Stimulated activated naive CD8-positive, alpha-beta T cell treated with anti-CD3 and anti-CD28 coated beads, Interleukin-15, Interleukin-2, amounts not matched to agents 100 ng/mL and 50 ng/mL, for 24 hours (primary cell): ENCODE data around the gene CANT1.

Experiments used
- H3K27ac Mint-ChIP-seq: one replicate; pipeline ENCODE4 v1.8.0; 2021; ENCODE audit warnings: mild to moderate bottlenecking, mixed read lengths
- H3K27me3 Mint-ChIP-seq: one replicate; pipeline ENCODE4 v1.8.0; 2021; ENCODE audit warnings: mixed read lengths
- H3K36me3 Mint-ChIP-seq: one replicate; pipeline ENCODE4 v1.8.0; 2021; ENCODE audit warnings: low read depth, mixed read lengths
- H3K4me1 Mint-ChIP-seq: one replicate; pipeline ENCODE4 v1.8.0; 2021; ENCODE audit warnings: low read depth, mixed read lengths
- H3K4me3 Mint-ChIP-seq: one replicate; pipeline ENCODE4 v1.8.0; 2021; ENCODE audit warnings: mild to moderate bottlenecking, mixed read lengths
- H3K9me3 Mint-ChIP-seq: one replicate; pipeline ENCODE4 v1.8.0; 2021; ENCODE audit warnings: mixed read lengths

Gene CANT1

GRCh38 chr17:79008666-79009387 is 737 bp downstream of the CANT1 start:
- Mint-ChIP-seq H3K27ac (peak overlapping the region; percentile 90), H3K4me3 (peak overlapping the region; percentile 87), H3K27me3 (no peaks in the 10 kb centered on the region), H3K4me1 (peaks cover 50% of the 10 kb centered on the region), H3K9me3 (no peaks in the 10 kb centered on the region), H3K36me3 (peaks cover 4% of the 10 kb centered on the region)

- Mint-ChIP-seq H3K27me3 (no peaks in the 10 kb centered on the region), H3K36me3 (peaks cover 4% of the 10 kb centered on the region), H3K4me3 (peak overlapping the region; percentile 87), H3K27ac (no peak overlapping the region), H3K4me1 (peaks cover 50% of the 10 kb centered on the region), H3K9me3 (no peaks in the 10 kb centered on the region)
These were observed 1.8 kb downstream of the CANT1 start for GRCh38 chr17:79007504-79008381.

GRCh38 chr17:79006794-79007503 is 2.6 kb downstream of the CANT1 start:
- Mint-ChIP-seq H3K27me3 (no peaks in the 10 kb centered on the region), H3K4me1 (peaks cover 55% of the 10 kb centered on the region), H3K36me3 (peaks cover 8% of the 10 kb centered on the region), H3K9me3 (no peaks in the 10 kb centered on the region), H3K27ac (no peak overlapping the region), H3K4me3 (peak overlapping the region; percentile 36)

- no peaks in the 10 kb centered on the region for H3K27me3 Mint-ChIP-seq
- H3K27ac Mint-ChIP-seq, result no peak overlapping the region
- H3K4me3 Mint-ChIP-seq, result no peak overlapping the region
- peaks cover 53% of the 10 kb centered on the region for H3K4me1 Mint-ChIP-seq
- peaks cover 8% of the 10 kb centered on the region for H3K36me3 Mint-ChIP-seq
- no peaks in the 10 kb centered on the region for H3K9me3 Mint-ChIP-seq
These were observed 3.5 kb downstream of the CANT1 start for GRCh38 chr17:79006046-79006445.

- no peaks in the 10 kb centered on the region for H3K9me3 Mint-ChIP-seq
- H3K27ac Mint-ChIP-seq, result no peak overlapping the region
- no peak overlapping the region for H3K4me3 Mint-ChIP-seq
- H3K4me1 Mint-ChIP-seq, result peaks cover 46% of the 10 kb centered on the region
- H3K27me3 Mint-ChIP-seq, result no peaks in the 10 kb centered on the region
- H3K36me3 Mint-ChIP-seq, result peaks cover 8% of the 10 kb centered on the region
These were observed 4.3 kb downstream of the CANT1 start for GRCh38 chr17:79005063-79005861.

- H3K36me3 Mint-ChIP-seq, result peaks cover 15% of the 10 kb centered on the region
- no peaks in the 10 kb centered on the region for H3K27me3 Mint-ChIP-seq
- peaks cover 39% of the 10 kb centered on the region for H3K4me1 Mint-ChIP-seq
- H3K4me3 Mint-ChIP-seq, result no peak overlapping the region
- H3K9me3 Mint-ChIP-seq, result no peaks in the 10 kb centered on the region
- no peak overlapping the region for H3K27ac Mint-ChIP-seq
These were observed 5.7 kb downstream of the CANT1 start for GRCh38 chr17:79003661-79004411.

GRCh38 chr17:79002796-79003593 is 6.6 kb downstream of the CANT1 start:
- H3K27ac Mint-ChIP-seq, result no peak overlapping the region
- H3K4me1 Mint-ChIP-seq, result peaks cover 30% of the 10 kb centered on the region
- no peaks in the 10 kb centered on the region for H3K27me3 Mint-ChIP-seq
- no peak overlapping the region for H3K4me3 Mint-ChIP-seq
- no peaks in the 10 kb centered on the region for H3K9me3 Mint-ChIP-seq
- peaks cover 18% of the 10 kb centered on the region for H3K36me3 Mint-ChIP-seq

GRCh38 chr17:79002291-79002690 is 7.3 kb downstream of the CANT1 start:
- peaks cover 23% of the 10 kb centered on the region for H3K4me1 Mint-ChIP-seq
- H3K4me3 Mint-ChIP-seq, result no peak overlapping the region
- peaks cover 23% of the 10 kb centered on the region for H3K36me3 Mint-ChIP-seq
- H3K27ac Mint-ChIP-seq, result no peak overlapping the region
- H3K27me3 Mint-ChIP-seq, result no peaks in the 10 kb centered on the region
- H3K9me3 Mint-ChIP-seq, result no peaks in the 10 kb centered on the region

GRCh38 chr17:79001190-79002020 is 8.2 kb downstream of the CANT1 start:
- Mint-ChIP-seq H3K27me3 (no peaks in the 10 kb centered on the region), H3K4me1 (peaks cover 15% of the 10 kb centered on the region), H3K36me3 (peaks cover 25% of the 10 kb centered on the region), H3K9me3 (no peaks in the 10 kb centered on the region), H3K27ac (peak overlapping the region; percentile 24), H3K4me3 (no peak overlapping the region)

GRCh38 chr17:79000396-79001189 is 9.0 kb downstream of the CANT1 start:
- Mint-ChIP-seq H3K9me3 (no peaks in the 10 kb centered on the region), H3K27me3 (no peaks in the 10 kb centered on the region), H3K4me1 (peaks cover 6% of the 10 kb centered on the region), H3K4me3 (no peak overlapping the region), H3K36me3 (peaks cover 28% of the 10 kb centered on the region), H3K27ac (peak overlapping the region; percentile 24)

- Mint-ChIP-seq H3K9me3 (no peaks in the 10 kb centered on the region), H3K27me3 (no peaks in the 10 kb centered on the region), H3K4me3 (no peak overlapping the region), H3K27ac (no peak overlapping the region), H3K4me1 (peaks cover 4% of the 10 kb centered on the region), H3K36me3 (peaks cover 34% of the 10 kb centered on the region)
These were observed 9.6 kb downstream of the CANT1 start for GRCh38 chr17:78999947-79000395.
